Measurements from ENCODE around the gene RGL2.

RGL2 gene

DNA sequence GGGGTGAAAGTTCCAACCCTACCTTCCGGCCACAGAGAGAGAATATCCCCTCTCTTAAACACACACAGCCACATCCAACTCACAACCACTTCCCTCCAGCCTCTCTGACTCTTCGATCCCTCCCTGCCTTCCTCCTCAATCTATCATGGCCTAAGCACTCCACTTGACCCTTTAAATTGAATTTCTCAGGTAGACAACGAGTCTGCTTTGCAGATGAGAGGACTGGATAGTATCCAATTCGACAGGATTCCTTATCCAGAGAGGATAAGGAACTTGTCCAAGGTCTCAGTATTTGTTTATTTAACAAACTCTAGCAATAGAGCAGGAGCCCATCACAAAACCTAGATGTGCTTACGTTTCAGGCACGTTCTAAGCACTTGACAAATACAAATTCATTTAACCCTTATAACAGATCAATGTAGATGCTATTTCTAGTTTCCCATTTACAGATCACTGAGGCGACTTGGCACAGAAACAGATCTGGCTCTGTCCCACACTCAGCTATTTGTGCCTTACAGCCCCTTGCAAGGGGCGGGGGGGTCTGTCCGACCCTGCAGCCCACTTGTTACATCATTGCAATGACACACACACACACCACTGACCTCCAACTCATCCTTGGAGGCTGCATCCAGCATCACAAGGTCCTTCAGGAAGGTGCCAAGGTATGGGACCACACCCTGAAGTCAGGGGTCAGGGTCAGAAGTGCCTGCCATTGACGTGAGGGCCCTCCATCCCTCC, 4.5 kb downstream of the RGL2 start:
- no peak overlapping the region for H3K4me3 ChIP-seq (ENCODE audit: control insufficient read depth, low read depth, low read length)
- DNase-seq (ENCODE audit: low read depth), result no peak
- TF ChIP-seq, protein P1, sequence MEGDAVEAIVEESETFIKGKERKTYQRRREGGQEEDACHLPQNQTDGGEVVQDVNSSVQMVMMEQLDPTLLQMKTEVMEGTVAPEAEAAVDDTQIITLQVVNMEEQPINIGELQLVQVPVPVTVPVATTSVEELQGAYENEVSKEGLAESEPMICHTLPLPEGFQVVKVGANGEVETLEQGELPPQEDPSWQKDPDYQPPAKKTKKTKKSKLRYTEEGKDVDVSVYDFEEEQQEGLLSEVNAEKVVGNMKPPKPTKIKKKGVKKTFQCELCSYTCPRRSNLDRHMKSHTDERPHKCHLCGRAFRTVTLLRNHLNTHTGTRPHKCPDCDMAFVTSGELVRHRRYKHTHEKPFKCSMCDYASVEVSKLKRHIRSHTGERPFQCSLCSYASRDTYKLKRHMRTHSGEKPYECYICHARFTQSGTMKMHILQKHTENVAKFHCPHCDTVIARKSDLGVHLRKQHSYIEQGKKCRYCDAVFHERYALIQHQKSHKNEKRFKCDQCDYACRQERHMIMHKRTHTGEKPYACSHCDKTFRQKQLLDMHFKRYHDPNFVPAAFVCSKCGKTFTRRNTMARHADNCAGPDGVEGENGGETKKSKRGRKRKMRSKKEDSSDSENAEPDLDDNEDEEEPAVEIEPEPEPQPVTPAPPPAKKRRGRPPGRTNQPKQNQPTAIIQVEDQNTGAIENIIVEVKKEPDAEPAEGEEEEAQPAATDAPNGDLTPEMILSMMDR (IDR thresholded peaks at IDR 0.05; ENCODE audit: control insufficient read depth, insufficient read depth, low read depth, low read length, missing control alignments), result no peak

DNA sequence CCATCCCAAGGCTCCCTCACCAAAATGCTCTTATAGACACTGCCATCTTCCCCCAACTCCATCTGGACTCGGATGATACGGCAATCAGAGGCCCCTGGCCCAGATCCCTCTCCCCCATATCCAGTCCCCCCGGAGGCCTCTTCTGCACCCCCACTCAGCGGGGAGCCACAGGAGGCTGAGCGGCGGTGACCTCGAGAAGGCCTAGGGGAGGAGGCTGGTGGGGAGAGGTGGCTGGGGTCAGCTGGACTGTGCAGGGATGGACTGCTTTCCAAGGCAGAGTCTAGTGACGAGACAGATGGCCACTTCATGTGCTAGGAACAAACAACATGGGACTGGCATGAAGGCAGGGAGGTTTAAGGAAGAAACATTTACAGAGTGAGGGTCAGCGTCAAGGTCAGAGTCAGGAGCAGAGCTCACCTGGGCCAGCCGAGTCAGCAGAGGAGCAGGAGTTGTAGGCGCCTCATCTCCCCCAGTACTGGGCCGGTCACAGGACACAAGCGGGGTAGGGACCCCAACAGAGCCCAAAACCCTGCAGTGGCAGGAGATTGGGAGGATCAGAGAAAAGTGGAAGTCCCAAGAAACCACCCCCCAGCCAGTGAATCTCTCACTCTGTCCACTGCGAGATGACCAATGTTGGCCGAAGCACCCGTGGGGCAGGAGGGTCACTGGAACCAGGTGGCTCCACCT, 5.6 kb downstream of the RGL2 start:
- TF ChIP-seq, protein P1 (IDR thresholded peaks at IDR 0.05; ENCODE audit: control insufficient read depth, insufficient read depth, low read depth, low read length, missing control alignments), result no peak
- no peak for DNase-seq (ENCODE audit: low read depth)
- no peak overlapping the region for H3K4me3 ChIP-seq (ENCODE audit: control insufficient read depth, low read depth, low read length)

DNA sequence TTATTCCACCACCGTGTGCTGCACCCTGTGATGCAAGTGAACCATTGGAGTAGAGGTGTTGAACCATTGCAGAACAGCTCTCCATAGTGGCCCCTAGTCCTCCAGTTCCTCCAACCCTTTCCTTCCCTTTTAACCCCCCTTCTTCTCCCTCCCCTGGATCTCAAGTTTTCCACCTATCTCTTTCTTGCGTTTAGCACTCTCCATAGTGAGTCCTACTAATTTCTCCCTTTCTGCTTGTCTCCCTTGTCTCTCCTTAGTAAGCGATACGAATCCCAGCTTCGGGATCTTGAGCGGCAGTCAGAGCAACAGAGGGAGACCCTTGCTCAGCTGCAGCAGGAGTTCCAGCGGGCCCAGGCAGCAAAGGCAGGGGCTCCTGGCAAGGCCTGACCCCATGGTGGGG, 8.3 kb downstream of the RGL2 start:
- TF ChIP-seq, protein P1 (IDR thresholded peaks at IDR 0.05; ENCODE audit: control insufficient read depth, insufficient read depth, low read depth, low read length, missing control alignments), result no peak
- peak overlapping the region; percentile 79 for H3K4me3 ChIP-seq (ENCODE audit: control insufficient read depth, low read depth, low read length)
- no peak for DNase-seq (ENCODE audit: low read depth)

DNA sequence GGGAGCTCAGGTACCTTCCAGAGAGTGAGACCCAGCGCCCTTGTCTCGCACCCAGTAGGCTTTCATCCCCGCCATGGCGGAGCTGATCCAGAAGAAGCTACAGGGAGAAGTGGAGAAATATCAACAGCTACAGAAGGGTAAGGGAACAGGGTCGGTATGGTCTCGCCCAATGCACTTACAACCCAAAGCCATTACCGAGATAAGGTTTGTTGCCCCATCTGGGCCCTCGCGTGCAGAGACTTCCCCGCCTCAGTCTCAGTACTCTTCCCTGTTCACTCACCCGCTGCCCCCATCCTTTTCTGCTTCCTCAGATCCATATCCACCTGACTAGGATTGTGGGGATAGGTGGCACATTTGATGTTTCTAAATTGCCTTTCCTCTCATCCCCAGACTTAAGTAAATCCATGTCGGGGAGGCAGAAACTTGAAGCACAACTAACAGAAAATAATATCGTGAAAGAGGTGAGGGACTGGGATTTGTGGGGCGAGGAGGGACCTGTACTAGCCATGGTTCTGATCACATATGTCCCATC, 8.9 kb downstream of the RGL2 start:
- H3K4me3 ChIP-seq (ENCODE audit: control insufficient read depth, low read depth, low read length), result peak overlapping the region; percentile 79
- DNase-seq (ENCODE audit: low read depth), result no peak
- TF ChIP-seq, protein P1 (IDR thresholded peaks at IDR 0.05; ENCODE audit: control insufficient read depth, insufficient read depth, low read depth, low read length, missing control alignments), result no peak

DNA sequence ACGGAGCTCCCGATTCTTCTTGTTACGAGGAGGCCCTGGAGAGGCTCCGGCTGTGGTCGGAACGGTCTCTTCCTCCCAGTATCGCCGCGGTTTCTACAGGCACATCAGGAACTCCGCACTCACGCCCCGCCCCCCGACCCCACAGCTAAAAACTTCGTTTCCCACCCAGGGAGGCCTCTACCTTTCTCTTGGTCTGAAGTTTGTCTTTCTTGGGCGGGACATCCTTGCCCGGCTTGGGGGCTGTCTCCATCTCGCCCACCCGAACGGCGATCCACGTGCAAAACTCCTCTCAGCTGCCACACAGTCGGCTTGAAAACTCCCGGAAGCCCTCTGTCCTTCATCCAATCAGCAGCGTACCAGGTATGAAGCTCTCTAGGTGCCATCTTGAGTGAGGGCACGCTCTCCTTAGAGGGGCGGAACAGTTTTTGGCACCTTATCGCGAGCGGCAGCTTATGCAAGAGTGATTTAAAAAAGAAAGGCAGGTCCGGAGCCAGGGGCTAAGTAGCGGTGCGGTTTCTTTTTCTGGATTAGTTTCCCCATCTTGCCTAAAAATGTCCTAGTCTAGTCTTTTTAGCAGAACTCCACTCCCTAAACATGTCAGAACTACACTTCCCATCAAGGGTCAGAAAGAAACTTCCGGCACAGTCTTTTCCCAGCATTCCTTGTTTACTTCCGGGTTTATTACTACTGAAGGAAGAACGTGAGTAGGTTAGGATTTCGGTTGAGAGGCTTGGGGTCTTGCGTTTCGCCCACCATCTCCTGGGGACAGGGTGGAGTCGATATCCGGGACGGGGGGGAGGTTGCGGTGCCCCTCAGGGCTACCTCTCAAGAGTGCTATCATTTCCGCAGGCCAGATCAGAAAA, 9.6 kb downstream of the RGL2 start, which contains the start of the genes PFDN6 and WDR46:
PFDN6 (plus strand) TSS at position 681 of the 863 bp plus-strand sequence. CDS start 256 bp downstream, outside the sequence.
WDR46 (minus strand) TSS at position 319 of the 863 bp plus-strand sequence; CDS start at position 250, 69 bp downstream.
- peak within 1 kb of the TSS; percentile 79 for H3K4me3 ChIP-seq (ENCODE audit: control insufficient read depth, low read depth, low read length)
- TF ChIP-seq, protein P1 (IDR thresholded peaks at IDR 0.05; ENCODE audit: control insufficient read depth, insufficient read depth, low read depth, low read length, missing control alignments), result no peak
- DNase-seq (ENCODE audit: low read depth), result peak; percentile 67

Data from AG09309 (cell line).